Measurements from ENCODE around the gene ITGAV.

Gene ITGAV

GRCh38 chr2:186653511-186653910 is 63.7 kb downstream of the ITGAV start:
- DNase-seq (ENCODE audit: insufficient read length, low spot score) = no peak
- no peak for FAIRE-seq

- no peak for FAIRE-seq
These were observed 69.5 kb downstream of the ITGAV start for GRCh38 chr2:186659383-186659782.

GRCh38 chr2:186664385-186665043 is 74.7 kb downstream of the ITGAV start:
- no peak for FAIRE-seq
- no peak for DNase-seq (ENCODE audit: insufficient read length, low spot score)

More at GRCh38 chr2:186659383-186659782, 69.5 kb downstream of the ITGAV start:
- no peak for DNase-seq (ENCODE audit: insufficient read length, low spot score)

GRCh38 chr2:186669146-186669545 is 79.3 kb downstream of the ITGAV start:
- no peak for FAIRE-seq
- no peak for DNase-seq (ENCODE audit: insufficient read length, low spot score)

- no peak for FAIRE-seq
- no peak for DNase-seq (ENCODE audit: insufficient read length, low spot score)
These were observed 81.0 kb downstream of the ITGAV start for GRCh38 chr2:186670831-186671230.

- FAIRE-seq (no peak), DNase-seq (ENCODE audit: insufficient read length, low spot score) (no peak)
These were observed 85.5 kb downstream of the ITGAV start for GRCh38 chr2:186675380-186675779.

GRCh38 chr2:186683341-186683740 is 93.5 kb downstream of the ITGAV start:
- FAIRE-seq (no peak), DNase-seq (ENCODE audit: insufficient read length, low spot score) (no peak)

GRCh38 chr2:186687807-186688211 is 98.0 kb downstream of the ITGAV start:
- FAIRE-seq (no peak), DNase-seq (ENCODE audit: insufficient read length, low spot score) (no peak)

- FAIRE-seq (no peak), DNase-seq (ENCODE audit: insufficient read length, low spot score) (no peak)
These were observed 99.0 kb downstream of the ITGAV start for GRCh38 chr2:186688813-186689212.

- DNase-seq (ENCODE audit: insufficient read length, low spot score) (no peak), FAIRE-seq (no peak)
These were observed 100.9 kb downstream of the ITGAV start for GRCh38 chr2:186690786-186691185.

- no peak for FAIRE-seq
- no peak for DNase-seq (ENCODE audit: insufficient read length, low spot score)
These were observed 101.4 kb downstream of the ITGAV start for GRCh38 chr2:186691231-186691630.

- FAIRE-seq (no peak), DNase-seq (ENCODE audit: insufficient read length, low spot score) (no peak)
These were observed 102.0 kb downstream of the ITGAV start for GRCh38 chr2:186691900-186692299.

- FAIRE-seq (no peak), DNase-seq (ENCODE audit: insufficient read length, low spot score) (no peak)
These were observed 103.6 kb downstream of the ITGAV start for GRCh38 chr2:186693446-186693832.

GRCh38 chr2:186695081-186695756 is 105.4 kb downstream of the ITGAV start:
- no peak for DNase-seq (ENCODE audit: insufficient read length, low spot score)
- FAIRE-seq = no peak

- no peak for FAIRE-seq
- DNase-seq (ENCODE audit: insufficient read length, low spot score) = no peak
These were observed 106.4 kb downstream of the ITGAV start for GRCh38 chr2:186696290-186696689.

- DNase-seq (ENCODE audit: insufficient read length, low spot score) = no peak
- no peak for FAIRE-seq
These were observed 106.9 kb downstream of the ITGAV start for GRCh38 chr2:186696804-186697203.

GRCh38 chr2:186697536-186697935 is 107.7 kb downstream of the ITGAV start:
- no peak for FAIRE-seq
- DNase-seq (ENCODE audit: insufficient read length, low spot score) = no peak

GRCh38 chr2:186699742-186700141 is 109.9 kb downstream of the ITGAV start:
- no peak for FAIRE-seq
- no peak for DNase-seq (ENCODE audit: insufficient read length, low spot score)

GRCh38 chr2:186702006-186702405 is 112.2 kb downstream of the ITGAV start:
- DNase-seq (ENCODE audit: insufficient read length, low spot score) (no peak), FAIRE-seq (no peak)

- no peak for DNase-seq (ENCODE audit: insufficient read length, low spot score)
- no peak for FAIRE-seq
These were observed 112.6 kb downstream of the ITGAV start for GRCh38 chr2:186702501-186702900.

GRCh38 chr2:186704897-186705296 is 115.0 kb downstream of the ITGAV start:
- DNase-seq (ENCODE audit: insufficient read length, low spot score) (no peak), FAIRE-seq (no peak)
